Right lobe of liver (tissue), 6 donors: ENCODE results near the gene VGLL4. TPM values are rescaled to one million over a fixed set of nuclear protein-coding genes. Genes with fewer than 3 reads are reported as not detected.
"Not testable (repeated sequence)": the region's sequence is repeated elsewhere in the genome, so short reads cannot be mapped to it uniquely, and the experiment has no call there.

Experiments
- ATAC-seq, 4 donors: fragments of 200-7000 bp; cut with Tn5 transposase; one replicate each; pipeline ENCODE4 v1.9.1; 2020; ENCODE audit warnings: mild to moderate bottlenecking in 4 of 4, moderate library complexity in 4 of 4
- DNase-seq, 3 donors: peaks; one replicate each; pipeline ENCODE4 v3.0.0-alpha.2; 2020
- H3K27ac ChIP-seq, 3 donors: fragments of 200-600 bp; one replicate each; pipeline ENCODE4 v1.8.0; 2022
- H3K27me3 ChIP-seq, 2 donors: fragments of 200-600 bp; one replicate each; pipeline ENCODE4 v1.8.0; 2022
- H3K36me3 ChIP-seq, 4 donors: fragments of 200-600 bp; sonication (generic) in 1 of 4; one replicate each; pipeline versions ENCODE4 v1.5.1 to v1.8.0; 2017 to 2022; ENCODE audit warnings: control low read depth in 1 of 4
- H3K4me1 ChIP-seq, 4 donors: fragments of 200-600 bp; sonication (generic) in 1 of 4; one replicate each; pipeline versions ENCODE4 v1.5.1 to v1.8.0; 2017 to 2022; ENCODE audit warnings: control low read depth in 1 of 4
- H3K4me3 ChIP-seq, 3 donors: fragments of 200-600 bp; one replicate each; pipeline ENCODE4 v1.8.0; 2022
- H3K9me3 ChIP-seq, 4 donors: fragments of 200-600 bp; sonication (generic) in 1 of 4; one replicate each; pipeline versions ENCODE4 v1.5.1 to v1.8.0; 2017 to 2022; ENCODE audit warnings: control low read depth in 1 of 4
- CTCF ChIP-seq, 4 donors: fragments of 200-600 bp in 3 of 4; fragments of 450-650 bp in 1 of 4; IDR thresholded peaks; one replicate each; pipeline versions ENCODE4 v1.5.1 to v1.8.0; 2016 to 2022; ENCODE audit warnings: antibody characterized with exemption in 4 of 4, mild to moderate bottlenecking in 2 of 4
- POLR2A ChIP-seq: fragments of 450-650 bp; IDR thresholded peaks from one replicate; pipeline ENCODE4 v1.6.1; 2017; ENCODE audit warnings: antibody characterized with exemption, mild to moderate bottlenecking
- WGBS: methylation state at CpG from one replicate; pipeline ENCODE4 v1.1.6; 2018; ENCODE audit warnings: low coverage, low lambda C conversion rate; ENCODE audit not compliant: insufficient coverage; ENCODE audit errors: missing lambda C conversion rate; 5-methylcytosine and 5-hydroxymethylcytosine counted together
- intact Hi-C, 2 donors: fragments of 100-400 bp; cut with DNase I; formaldehyde crosslinking; loops; one replicate each; pipeline versions ENCODE4 v1.11.2 to v1.14.1; 2022
- total RNA-seq, 6 experiments: library from RNA; depleted of rRNA in 2 of 6; stranded (reverse); fragments of >200 nt in 2 of 6; fragmentation: NEBNext Ultra II Directional in 3 of 6; extraction: Animal tissue kit (Norgen Biotek cat#: 25700) in 3 of 6; gene quantifications; one replicate each; pipeline versions ENCODE4 v1.1.0 to v1.2.4, GENCODE V29; 2016 to 2023
- donor health status: DM: no; HTN: yes; CAD: no.
- donor health status: DM: no; HTN: no; CAD: no.
- donor health status: DM: no; HTN: no; CAD: no.
- donor health status: DM: no; HTN: yes; CAD: no.
- donor health status: DM: no; HTN: yes; CAD: no.

The VGLL4 gene
- total RNA-seq, 6 experiments from 2014 or later, result 10.4 to 22.4 (median 15.2) TPM

GRCh38 chr3:11689749-11690148 is 46.0 kb upstream of the VGLL4 start:
- WGBS, result 88% methylated on average over 6 of the region's 8 CpGs

GRCh38 chr3:11684980-11685379 is 41.3 kb upstream of the VGLL4 start:
- H3K9me3 ChIP-seq, H3K4me3 ChIP-seq, H3K4me1 ChIP-seq, intact Hi-C loops, H3K36me3 ChIP-seq, H3K27ac ChIP-seq, H3K27me3 ChIP-seq, ATAC-seq, DNase-seq: not testable (repeated sequence)
- WGBS, result 92% methylated on average over 4 of the region's 6 CpGs

More at GRCh38 chr3:11689749-11690148, 46.0 kb upstream of the VGLL4 start:
- DNase-seq, result no peak
- no peaks in the 10 kb centered on the region for H3K4me1 ChIP-seq
- no peaks in the 10 kb centered on the region for H3K36me3 ChIP-seq
- H3K27me3 ChIP-seq, result no peaks in the 10 kb centered on the region
- no peak for ATAC-seq
- H3K4me3 ChIP-seq, result no peak overlapping the region
- H3K27ac ChIP-seq, result no peak overlapping the region
- intact Hi-C loops, result no loop called here
- no peaks in the 10 kb centered on the region for H3K9me3 ChIP-seq
- TF ChIP-seq POLR2A, result no peak
- no peak for TF ChIP-seq CTCF (IDR thresholded peaks at IDR 0.05)

- Histone ChIP-seq H3K4me1 (peaks cover 0 to 9% (median 0%) of the 10 kb centered on the region in 4 donors), H3K4me3 (no peak overlapping the region), H3K36me3 (no peaks in the 10 kb centered on the region), H3K27ac (no peak overlapping the region), H3K27me3 (no peaks in the 10 kb centered on the region), H3K9me3 (no peaks in the 10 kb centered on the region)
- intact Hi-C loops, result no loop called here
- 98% methylated on average over 9 of the region's 14 CpGs for WGBS
- TF ChIP-seq POLR2A (no peak), CTCF (IDR thresholded peaks at IDR 0.05) (no peak)
- DNase-seq, result no peak
- no peak for ATAC-seq
Measured at GRCh38 chr3:11680509-11680908, 36.8 kb upstream of the VGLL4 start.

GRCh38 chr3:11679964-11680363 is 36.2 kb upstream of the VGLL4 start:
- Histone ChIP-seq H3K27me3 (no peaks in the 10 kb centered on the region), H3K27ac (no peak overlapping the region), H3K4me1 (peaks cover 0 to 11% (median 0%) of the 10 kb centered on the region in 4 donors), H3K9me3 (no peaks in the 10 kb centered on the region), H3K4me3 (no peak overlapping the region), H3K36me3 (no peaks in the 10 kb centered on the region)
- TF ChIP-seq CTCF (IDR thresholded peaks at IDR 0.05) (no peak), POLR2A (no peak)
- ATAC-seq (no peak), DNase-seq (no peak)
- 81% methylated on average over 4 of the region's 5 CpGs for whole genome bisulfite sequencing
- intact Hi-C loops, result no loop called here

- Histone ChIP-seq H3K9me3 (no peaks in the 10 kb centered on the region), H3K27me3 (no peaks in the 10 kb centered on the region), H3K4me3 (no peak overlapping the region), H3K36me3 (no peaks in the 10 kb centered on the region), H3K27ac (no peak overlapping the region), H3K4me1 (peaks cover 0 to 16% (median 0%) of the 10 kb centered on the region in 4 donors)
- intact Hi-C loops, result no loop called here
- TF ChIP-seq CTCF (IDR thresholded peaks at IDR 0.05), result no peak
- TF ChIP-seq POLR2A, result no peak
- WGBS, result 86% methylated on average over 3 of the region's 3 CpGs
- ATAC-seq (no peak), DNase-seq (no peak)
Measured at GRCh38 chr3:11672363-11672762, 28.6 kb upstream of the VGLL4 start.
